Heart left ventricle (tissue), 16 donors: ENCODE results near the gene CAMKMT. TPM values are rescaled to one million over a fixed set of nuclear protein-coding genes. Genes with fewer than 3 reads are reported as not detected.

ENCODE experiments used
- ATAC-seq, 4 donors: fragments of 200-7000 bp; cut with Tn5 transposase; one replicate each; pipeline ENCODE4 v1.9.1; 2020 to 2022; ENCODE audit warnings: moderate library complexity in 4 of 4, mild to moderate bottlenecking in 3 of 4, moderate number of reproducible peaks in 1 of 4
- DNase-seq, 5 donors: peaks; one replicate each; pipeline ENCODE4 v3.0.0-alpha.2; 2020
- H3K27ac ChIP-seq, 12 donors: fragments of 200-600 bp; sonication (generic) in 4 of 12; one replicate each; pipeline versions ENCODE4 v1.5.0 to v1.8.0; 2016 to 2022; ENCODE audit warnings: mild to moderate bottlenecking in 2 of 12
- H3K27me3 ChIP-seq, 9 donors: fragments of 200-600 bp; sonication (generic) in 2 of 9; one replicate each; pipeline versions ENCODE4 v1.5.1 to v1.8.0; 2016 to 2022; ENCODE audit warnings: mild to moderate bottlenecking in 3 of 9
- H3K36me3 ChIP-seq, 9 donors: fragments of 200-600 bp; sonication (generic) in 2 of 9; one replicate each; pipeline versions ENCODE4 v1.5.0 to v1.8.0; 2018 to 2022; ENCODE audit warnings: mild to moderate bottlenecking in 2 of 9
- H3K4me1 ChIP-seq, 12 donors: fragments of 200-600 bp; sonication (generic) in 4 of 12; one replicate each; pipeline versions ENCODE4 v1.5.0 to v1.8.0; 2016 to 2022; ENCODE audit warnings: mild to moderate bottlenecking in 3 of 12
- H3K4me3 ChIP-seq, 12 donors: fragments of 200-600 bp; sonication (generic) in 4 of 12; one replicate each; pipeline versions ENCODE4 v1.5.0 to v1.8.0; 2017 to 2022; ENCODE audit warnings: mild to moderate bottlenecking in 9 of 12, moderate library complexity in 4 of 12
- H3K9me3 ChIP-seq, 12 donors: fragments of 200-600 bp; sonication (generic) in 4 of 12; one replicate each; pipeline versions ENCODE4 v1.5.0 to v1.8.0; 2016 to 2022; ENCODE audit warnings: mild to moderate bottlenecking in 1 of 12
- CTCF ChIP-seq, 12 donors: fragments of 200-600 bp; sonication (generic) in 4 of 12; IDR thresholded peaks; one replicate each; pipeline versions ENCODE4 v1.5.0 to v1.8.0; 2018 to 2022; ENCODE audit warnings: antibody characterized with exemption in 12 of 12, mild to moderate bottlenecking in 5 of 12
- POLR2A ChIP-seq, 2 donors: fragments of 450-650 bp; IDR thresholded peaks; one replicate each; pipeline ENCODE4 v1.6.1; 2017; ENCODE audit warnings: antibody characterized with exemption in 2 of 2, mild to moderate bottlenecking in 2 of 2, moderate library complexity in 2 of 2
- WGBS, 4 donors: extraction: QIAGEN DNeasy Blood & Tissue Kit in 2 of 4; methylation state at CpG; one replicate each; pipeline versions ENCODE4 v1.1.5 to v1.1.7; 2013 to 2018; 5-methylcytosine and 5-hydroxymethylcytosine counted together
- intact Hi-C, 10 donors: fragments of 100-400 bp; cut with DNase I; formaldehyde crosslinking; loops; one replicate each; pipeline versions ENCODE4 v1.11.1 to v1.14.2; 2022
- polyA plus RNA-seq, 2 donors: library from polyadenylated mRNA; stranded (reverse); fragments of 200-250 nt; gene quantifications; one replicate each; pipeline ENCODE4 v1.2.3, GENCODE V29; 2013
- total RNA-seq, 9 donors: library from RNA; depleted of rRNA in 2 of 9; stranded (reverse); fragments of >200 nt in 2 of 9; fragmentation: NEBNext Ultra II Directional in 3 of 9; extraction: Animal tissue kit (Norgen Biotek cat#: 25700) in 3 of 9; gene quantifications; one replicate each; pipeline versions ENCODE4 v1.1.0 to v1.2.4, GENCODE V29; 2016 to 2023
- donor health status: ischemic (EF 13 %, LVEDD 7.1; RV severe dilation, severe dysfunction).
- donor health status: healthy with polysubstance abuse.
- donor health status: DM: no; HTN: yes; CAD: no.
- donor health status: DM: no; HTN: no; CAD: no.
- donor health status: ischemic (EF 25% LVEDD 6.9; RV normal size, moderate dysfunction).
- donor health status: ischemic (EF 25% LVEDD 5.7; RV mildly dilated, moderate dysfunction).
- donor health status: healthy.
- donor health status: DM: yes; HTN: yes; CAD: no.
- donor health status: ischemic (EF 35%, LVEDD 5.7; RV mildly dilated, moderate dysfunction).
- donor health status: nonischemic (EF 11% LVEDD 7.7; RV severe dilation, severe dysfunction).
- donor health status: DM: yes; HTN: yes; CAD: no.
- donor health status: PGD.
- donor health status: ischemic (EF 29% LVEDD 5.4; RV normal size, mild dysfunction).
- donor health status: nonischemic (EF 23%, LVEDD 6.1; RV moderate dilation, normal function).

The CAMKMT gene
- total and polyA plus RNA-seq, 11 donors, result 2.5 to 10.1 (median 4.4) TPM

GRCh38 chr2:44494006-44494405, 132.3 kb downstream of the CAMKMT start:
- 93 to 95% (median 93%) methylated on average over 2 of the region's 2 CpGs for WGBS, 4 donors
- intact Hi-C loops, result loop anchor here in 1 of 10 donors (10.0 kb wide), 1 partner anchor 61 kb away; no protein-coding TSS in a partner anchor
- Histone ChIP-seq H3K4me3 (no peak overlapping the region), H3K4me1 (no peaks in the 10 kb centered on the region), H3K27ac (no peak overlapping the region), H3K36me3 (no peaks in the 10 kb centered on the region), H3K27me3 (no peaks in the 10 kb centered on the region), H3K9me3 (no peaks in the 10 kb centered on the region)
- DNase-seq (no peak), ATAC-seq (no peak)
- TF ChIP-seq POLR2A (IDR thresholded peaks at IDR 0.05), result no peak
- no peak for TF ChIP-seq CTCF (IDR thresholded peaks at IDR 0.05)

GRCh38 chr2:44495035-44495434, 133.3 kb downstream of the CAMKMT start:
- 96 to 99% (median 98%) methylated on average over 3 of the region's 3 CpGs for WGBS, 4 donors
- ATAC-seq, result no peak
- Histone ChIP-seq H3K36me3 (no peaks in the 10 kb centered on the region), H3K27me3 (no peaks in the 10 kb centered on the region), H3K4me3 (no peak overlapping the region), H3K27ac (no peak overlapping the region), H3K9me3 (no peaks in the 10 kb centered on the region), H3K4me1 (no peaks in the 10 kb centered on the region)
- no peak for TF ChIP-seq POLR2A (IDR thresholded peaks at IDR 0.05)
- TF ChIP-seq CTCF (IDR thresholded peaks at IDR 0.05), result no peak
- intact Hi-C loops, result loop anchor here in 1 of 10 donors (10.0 kb wide), 1 partner anchor 60 kb away; no protein-coding TSS in a partner anchor
- no peak for DNase-seq

- H3K4me3 ChIP-seq, result no peak overlapping the region
- no peak for TF ChIP-seq CTCF (IDR thresholded peaks at IDR 0.05)
- TF ChIP-seq POLR2A (IDR thresholded peaks at IDR 0.05), result no peak
- no peaks in the 10 kb centered on the region for H3K27me3 ChIP-seq
- no peak for DNase-seq
- H3K36me3 ChIP-seq, result no peaks in the 10 kb centered on the region
- no peak for ATAC-seq
- no peak overlapping the region for H3K27ac ChIP-seq
- WGBS, 4 donors, result 91 to 97% (median 92%) methylated on average over 1 of the region's 1 CpG
- H3K9me3 ChIP-seq, result no peaks in the 10 kb centered on the region
- no peaks in the 10 kb centered on the region for H3K4me1 ChIP-seq
- intact Hi-C loops, result loop anchor here in 1 of 10 donors (10.0 kb wide), 1 partner anchor 59 kb away; no protein-coding TSS in a partner anchor
Observed at GRCh38 chr2:44495544-44495943, 133.8 kb downstream of the CAMKMT start.

- Histone ChIP-seq H3K4me3 (no peak overlapping the region), H3K27me3 (no peaks in the 10 kb centered on the region), H3K36me3 (no peaks in the 10 kb centered on the region), H3K27ac (no peak overlapping the region), H3K9me3 (no peaks in the 10 kb centered on the region), H3K4me1 (no peaks in the 10 kb centered on the region)
- DNase-seq (no peak), ATAC-seq (no peak)
- WGBS, 4 donors, result 92 to 99% (median 92%) methylated on average over 3 of the region's 3 CpGs
- TF ChIP-seq POLR2A (IDR thresholded peaks at IDR 0.05) (no peak), CTCF (IDR thresholded peaks at IDR 0.05) (no peak)
- intact Hi-C loops, result loop anchor here in 1 of 10 donors (10.0 kb wide), 1 partner anchor 59 kb away; no protein-coding TSS in a partner anchor
Observed at GRCh38 chr2:44496130-44496529, 134.4 kb downstream of the CAMKMT start.
